Kidney (tissue), 14 donors: Measurements from ENCODE around the gene CD69. TPM values are rescaled to one million over a fixed set of nuclear protein-coding genes. Genes with fewer than 3 reads are reported as not detected.

Experiments used
- DNase-seq, 5 donors: peaks; one replicate each; pipeline ENCODE4 v3.0.0-alpha.2; 2013 to 2020
- FAIRE-seq: peaks from 2 replicates; lab custom pipeline; 2012; peaks lifted over from hg19 to GRCh38; lab: Jason Lieb, UNC
- H3K27ac ChIP-seq, 2 donors: one replicate each; pipeline ENCODE4 v1.7.0; 2013; ENCODE audit warnings: low read depth in 2 of 2, low read length in 2 of 2, inconsistent platforms in 1 of 2
- H3K27me3 ChIP-seq: one replicate; pipeline ENCODE4 v1.7.1; 2013; ENCODE audit warnings: low read length, inconsistent platforms; ENCODE audit not compliant: control insufficient read depth, insufficient read depth
- H3K36me3 ChIP-seq, 3 donors: one replicate each; pipeline versions ENCODE4 v1.7.0 to v1.7.1; 2013; ENCODE audit warnings: low read length in 3 of 3, control low read depth in 1 of 3, inconsistent platforms in 1 of 3; ENCODE audit not compliant: insufficient read depth in 3 of 3, control insufficient read depth in 2 of 3
- H3K4me1 ChIP-seq, 3 donors: one replicate each; pipeline versions ENCODE4 v1.7.0 to v1.7.1; 2013; ENCODE audit warnings: low read length in 3 of 3, inconsistent platforms in 1 of 3, low read depth in 1 of 3; ENCODE audit not compliant: control insufficient read depth in 2 of 3, insufficient read depth in 2 of 3
- H3K4me3 ChIP-seq, 3 donors: one replicate each; pipeline versions ENCODE4 v1.7.0 to v1.8.1; 2013; ENCODE audit warnings: low read length in 3 of 3, control low read depth in 1 of 3, inconsistent platforms in 1 of 3
- H3K9ac ChIP-seq, 3 donors: one replicate each; pipeline versions ENCODE4 v1.7.0 to v1.7.1; 2013; ENCODE audit warnings: low read length in 3 of 3, control low read depth in 1 of 3, inconsistent platforms in 1 of 3
- H3K9me3 ChIP-seq, 3 donors: one replicate each; pipeline versions ENCODE4 v1.7.0 to v1.7.1; 2013; ENCODE audit warnings: low read length in 3 of 3, control low read depth in 1 of 3, inconsistent platforms in 1 of 3; ENCODE audit not compliant: control insufficient read depth in 2 of 3, insufficient read depth in 1 of 3
- CTCF ChIP-seq: IDR thresholded peaks from 3 replicates; pipeline ENCODE4 v1.5.1; 2012; ENCODE audit warnings: mild to moderate bottlenecking, moderate library complexity, borderline replicate concordance; ENCODE audit not compliant: insufficient read depth; ENCODE audit errors: extremely low read depth
- intact Hi-C: fragments of 100-400 bp; cut with DNase I; formaldehyde crosslinking; loops from one replicate; pipeline ENCODE4 v1.11.1; 2022
- polyA plus RNA-seq: library from polyadenylated mRNA; stranded (reverse); fragments of 350-450 nt; fragmentation: Illumina TruSeq; extraction: RNeasy Lipid Tissue Mini Kit (QIAGEN cat#74804); gene quantifications from one replicate; pipeline ENCODE4 v1.2.3, GENCODE V29; 2014; ENCODE audit warnings: low read depth, low replicate concordance; ENCODE audit not compliant: insufficient read depth
- total RNA-seq: library from RNA; stranded (reverse); fragmentation: NEBNext Ultra II Directional; extraction: Animal tissue kit (Norgen Biotek cat#: 25700); gene quantifications from one replicate; pipeline ENCODE4 v1.2.1, GENCODE V29; 2021
- donor health status: control.
- donor health status: control.
- donor health status: control.
- donor health status: control.
- donor health status: control.
- donor health status: DM: yes; HTN: yes; CAD: no.
- donor health status: Normal renal cell carcinoma (clear cell type).

CD69 gene
- total and polyA plus RNA-seq, 2 donors from 2014 or later = 2.2 to 25.0 TPM

GRCh38 chr12:9795945-9796344, 35.2 kb upstream of the CD69 start:
- Histone ChIP-seq H3K9me3 (no peaks in the 10 kb centered on the region), H3K9ac (no peak overlapping the region), H3K4me3 (no peak overlapping the region), H3K4me1 (no peaks in the 10 kb centered on the region), H3K36me3 (no peaks in the 10 kb centered on the region), H3K27me3 (no peaks in the 10 kb centered on the region), H3K27ac (no peak overlapping the region)
- DNase-seq (no peak), FAIRE-seq (no peak)
- no peak for TF ChIP-seq CTCF
- intact Hi-C loops = no loop called here

DNA sequence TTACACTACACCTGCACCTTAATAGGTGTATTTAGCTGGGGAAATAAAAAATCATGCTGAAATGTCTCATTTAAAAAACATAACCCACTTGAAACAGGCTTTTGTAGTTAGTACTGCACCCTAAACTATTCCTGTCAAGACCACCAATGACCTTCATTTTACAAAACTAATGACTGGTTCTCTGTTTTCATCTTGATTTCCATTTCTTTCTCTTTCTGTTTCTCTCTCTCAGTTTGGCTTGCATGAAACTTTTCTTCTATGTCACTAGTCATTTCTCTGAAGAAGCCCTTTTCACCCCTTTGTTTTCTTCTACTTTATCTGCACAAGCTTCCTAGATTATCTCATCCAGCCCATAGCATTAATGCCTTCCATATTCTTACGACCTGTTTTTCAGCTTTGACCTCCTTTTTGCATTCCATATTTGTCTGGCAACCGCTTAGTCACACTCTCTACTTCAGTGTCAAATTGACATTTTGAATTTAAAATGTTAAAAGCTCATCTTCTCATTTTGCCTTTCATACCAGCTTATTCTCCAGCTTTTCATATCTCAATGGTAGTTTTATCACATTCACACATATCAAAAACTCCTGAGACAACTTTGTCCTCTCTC, 33.9 kb upstream of the CD69 start:
- FAIRE-seq = no peak

GRCh38 chr12:9793779-9794395, 33.2 kb upstream of the CD69 start:
- Histone ChIP-seq H3K4me1 (no peaks in the 10 kb centered on the region), H3K9me3 (no peaks in the 10 kb centered on the region), H3K4me3 (no peak overlapping the region), H3K27ac (no peak overlapping the region), H3K9ac (no peak overlapping the region), H3K27me3 (no peaks in the 10 kb centered on the region), H3K36me3 (no peaks in the 10 kb centered on the region)
- no peak for DNase-seq
- no peak for TF ChIP-seq CTCF
- FAIRE-seq = peak; percentile 3
- intact Hi-C loops = no loop called here

More for the DNA sequence above, 33.9 kb upstream of the CD69 start:
- intact Hi-C loops = no loop called here
- no peak overlapping the region for H3K27ac ChIP-seq
- H3K36me3 ChIP-seq = no peaks in the 10 kb centered on the region
- DNase-seq = no peak
- no peaks in the 10 kb centered on the region for H3K27me3 ChIP-seq
- no peak overlapping the region for H3K9ac ChIP-seq
- H3K9me3 ChIP-seq = no peaks in the 10 kb centered on the region
- H3K4me1 ChIP-seq = no peaks in the 10 kb centered on the region
- TF ChIP-seq CTCF = no peak
- no peak overlapping the region for H3K4me3 ChIP-seq
